Ovary (tissue), 9 donors: ENCODE results near the gene DNTTIP2. TPM values are rescaled to one million over a fixed set of nuclear protein-coding genes. Genes with fewer than 3 reads are reported as not detected.
A peak's percentile ranks its signal among the peaks of the same experiment; 100 is the strongest.

Experiments
- DNase-seq, 5 donors: peaks; one replicate each; pipeline ENCODE4 v3.0.0-alpha.2; 2019 to 2020
- H3K27ac ChIP-seq, 2 donors: fragments of 200-600 bp; one replicate each; pipeline versions ENCODE4 v1.5.1 to v1.8.0; 2019 to 2022
- H3K27me3 ChIP-seq: fragments of 200-600 bp; one replicate; pipeline ENCODE4 v1.8.0; 2022
- H3K36me3 ChIP-seq: fragments of 200-600 bp; sonication (generic); one replicate; pipeline ENCODE4 v1.5.1; 2019
- H3K4me1 ChIP-seq: one replicate; pipeline ENCODE4 v1.8.1; 2013; ENCODE audit warnings: mild to moderate bottlenecking, moderate library complexity; ENCODE audit not compliant: insufficient read depth
- H3K4me3 ChIP-seq: fragments of 200-600 bp; sonication (generic); one replicate; pipeline ENCODE4 v1.5.1; 2017
- H3K9me3 ChIP-seq, 2 donors: fragments of 200-600 bp in 1 of 2; sonication (generic) in 1 of 2; one replicate each; pipeline versions ENCODE4 v1.5.1 to v1.8.1; 2013 to 2019; ENCODE audit warnings: mild to moderate bottlenecking in 1 of 2, moderate library complexity in 1 of 2
- EP300 ChIP-seq: sonication (generic); formaldehyde crosslinking; IDR thresholded peaks from one replicate; pipeline ENCODE4 v1.6.1; 2017; ENCODE audit warnings: antibody characterized with exemption
- POLR2A ChIP-seq: fragments of 450-650 bp; IDR thresholded peaks from one replicate; pipeline ENCODE4 v1.6.1; 2017; ENCODE audit warnings: antibody characterized with exemption, mild to moderate bottlenecking, moderate library complexity
- WGBS, 3 donors: extraction: QIAGEN DNeasy Blood & Tissue Kit in 1 of 3; methylation state at CpG; one replicate each; pipeline versions ENCODE4 v1.1.5 to v1.1.7; 2013 to 2017; 5-methylcytosine and 5-hydroxymethylcytosine counted together
- intact Hi-C, 4 donors: fragments of 100-400 bp; cut with DNase I; formaldehyde crosslinking; loops; one replicate each; pipeline versions ENCODE4 v1.11.0 to v1.15.1; 2022 to 2023
- polyA plus RNA-seq, 2 donors: library from polyadenylated mRNA; stranded (reverse); fragments of 200-250 nt in 1 of 2; fragments of 350-450 nt in 1 of 2; fragmentation: Illumina TruSeq in 1 of 2; extraction: RNeasy Lipid Tissue Mini Kit (QIAGEN cat#74804) in 1 of 2; gene quantifications; one replicate each; pipeline ENCODE4 v1.2.3, GENCODE V29; 2013 to 2014
- total RNA-seq, 7 donors: library from RNA; depleted of rRNA in 2 of 7; stranded (reverse); fragments of >200 nt in 2 of 7; fragmentation: NEBNext Ultra II Directional in 3 of 7; extraction: Animal tissue kit (Norgen Biotek cat#: 25700) in 3 of 7; gene quantifications; one replicate each; pipeline versions ENCODE4 v1.1.0 to v1.2.4, GENCODE V29; 2016 to 2023
- TF ChIP-seq, protein P1 (sequence below), 3 donors: fragments of 450-650 bp in 2 of 3; fragments of 200-600 bp in 1 of 3; IDR thresholded peaks; one replicate each; pipeline versions ENCODE4 v1.5.1 to v1.8.0; 2016 to 2022; ENCODE audit warnings: antibody characterized with exemption in 3 of 3, mild to moderate bottlenecking in 1 of 3
- donor health status: DM: no; HTN: no; CAD: no; lungs with moderate emphysema.
- donor health status: DM: no; HTN: no; CAD: no.
- donor health status: Bipolar disorder and iron deficiency.
- donor health status: DM: yes; HTN: yes; CAD: no.
- donor health status: DM: no; HTN: no; CAD: no.
- donor health status: DM: yes; HTN: yes; CAD: no.

The DNTTIP2 gene
- total and polyA plus RNA-seq, 9 donors: 17.8 to 60.0 (median 41.0) TPM

DNA sequence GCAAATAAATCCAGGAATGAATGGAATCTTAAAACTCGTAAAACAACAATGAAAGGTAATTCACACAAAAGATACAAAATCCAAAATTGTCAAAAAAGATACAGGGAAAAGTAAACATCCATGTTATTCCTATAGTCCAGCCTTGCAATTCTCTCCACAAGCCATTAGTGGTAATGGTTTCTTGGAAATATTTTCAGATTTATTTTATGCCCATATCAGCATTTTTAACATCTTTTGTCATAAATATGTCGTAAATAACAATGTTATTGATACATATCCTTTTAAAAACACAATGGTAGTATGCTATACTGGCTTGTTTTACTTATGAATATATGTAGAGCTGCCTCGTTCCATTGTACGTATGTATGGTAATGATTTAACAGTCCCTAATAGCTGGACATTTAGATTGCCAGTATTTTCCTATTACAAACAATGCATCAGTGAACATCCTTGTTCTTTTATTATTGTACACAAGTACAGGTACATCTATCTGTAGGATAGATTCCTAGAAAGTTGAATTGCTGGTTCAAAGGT lies 30.6 kb downstream of the DNTTIP2 start:
- intact Hi-C loops: loop anchor here (10.0 kb wide), 3 partner anchors 224 to 414 kb away; partner anchors contain the start of gene FNBP1L (in 1 of the 4)
- WGBS, 3 donors: 46 to 56% (median 48%) methylated on average over 4 of the region's 4 CpGs
- DNase-seq: no peak
- Histone ChIP-seq H3K4me1 (peaks cover 4% of the 10 kb centered on the region), H3K4me3 (peak overlapping the region; percentile 88), H3K9me3 (no peaks in the 10 kb centered on the region), H3K27me3 (no peaks in the 10 kb centered on the region), H3K36me3 (no peaks in the 10 kb centered on the region), H3K27ac (peak overlapping the region in 1 of 2 donors; percentile 99)
- TF ChIP-seq, protein P1, sequence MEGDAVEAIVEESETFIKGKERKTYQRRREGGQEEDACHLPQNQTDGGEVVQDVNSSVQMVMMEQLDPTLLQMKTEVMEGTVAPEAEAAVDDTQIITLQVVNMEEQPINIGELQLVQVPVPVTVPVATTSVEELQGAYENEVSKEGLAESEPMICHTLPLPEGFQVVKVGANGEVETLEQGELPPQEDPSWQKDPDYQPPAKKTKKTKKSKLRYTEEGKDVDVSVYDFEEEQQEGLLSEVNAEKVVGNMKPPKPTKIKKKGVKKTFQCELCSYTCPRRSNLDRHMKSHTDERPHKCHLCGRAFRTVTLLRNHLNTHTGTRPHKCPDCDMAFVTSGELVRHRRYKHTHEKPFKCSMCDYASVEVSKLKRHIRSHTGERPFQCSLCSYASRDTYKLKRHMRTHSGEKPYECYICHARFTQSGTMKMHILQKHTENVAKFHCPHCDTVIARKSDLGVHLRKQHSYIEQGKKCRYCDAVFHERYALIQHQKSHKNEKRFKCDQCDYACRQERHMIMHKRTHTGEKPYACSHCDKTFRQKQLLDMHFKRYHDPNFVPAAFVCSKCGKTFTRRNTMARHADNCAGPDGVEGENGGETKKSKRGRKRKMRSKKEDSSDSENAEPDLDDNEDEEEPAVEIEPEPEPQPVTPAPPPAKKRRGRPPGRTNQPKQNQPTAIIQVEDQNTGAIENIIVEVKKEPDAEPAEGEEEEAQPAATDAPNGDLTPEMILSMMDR (IDR thresholded peaks at IDR 0.05): no peak
- TF ChIP-seq POLR2A: no peak
- TF ChIP-seq EP300: no peak

DNA sequence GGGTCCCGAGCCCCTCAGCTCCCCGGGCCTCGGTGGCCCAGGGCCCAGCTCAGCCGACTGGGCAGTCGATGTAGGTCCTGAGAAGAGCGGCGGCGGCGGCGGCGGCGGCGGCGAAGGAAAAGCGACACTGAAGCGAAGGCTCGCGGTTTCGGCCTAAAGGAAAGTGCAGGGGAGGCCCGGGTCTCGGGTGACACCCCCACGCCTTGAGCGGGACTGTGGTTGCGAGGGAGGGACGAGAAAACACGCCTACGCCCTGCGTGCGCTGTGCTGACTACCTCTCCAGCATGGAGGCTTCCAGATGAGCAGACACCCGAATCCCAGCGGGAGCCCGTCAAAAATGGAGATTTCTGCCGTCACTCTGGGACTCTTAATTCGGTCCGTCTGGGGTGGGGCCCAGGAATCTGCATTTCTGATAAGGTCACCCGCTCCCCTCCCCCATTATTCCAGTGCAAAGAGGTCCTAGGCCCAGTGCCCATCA lies 31.2 kb downstream of the DNTTIP2 start:
- Histone ChIP-seq H3K4me3 (peak overlapping the region; percentile 88), H3K27ac (peak overlapping the region; percentile 97 to 99), H3K27me3 (no peaks in the 10 kb centered on the region), H3K4me1 (peaks cover 4% of the 10 kb centered on the region), H3K36me3 (no peaks in the 10 kb centered on the region), H3K9me3 (no peaks in the 10 kb centered on the region)
- peak; percentile 19 for TF ChIP-seq POLR2A
- TF ChIP-seq EP300: no peak
- TF ChIP-seq, protein P1 (IDR thresholded peaks at IDR 0.05): no peak
- WGBS, 3 donors: 0 to 1% (median 0%) methylated on average over 35 to 36 of the region's 36 CpGs
- DNase-seq: peak; percentile 67 to 80 (median 79)
- intact Hi-C loops: loop anchor here (10.0 kb wide), 3 partner anchors 223 to 413 kb away; partner anchors contain the start of gene FNBP1L (in 1 of the 4)

DNA sequence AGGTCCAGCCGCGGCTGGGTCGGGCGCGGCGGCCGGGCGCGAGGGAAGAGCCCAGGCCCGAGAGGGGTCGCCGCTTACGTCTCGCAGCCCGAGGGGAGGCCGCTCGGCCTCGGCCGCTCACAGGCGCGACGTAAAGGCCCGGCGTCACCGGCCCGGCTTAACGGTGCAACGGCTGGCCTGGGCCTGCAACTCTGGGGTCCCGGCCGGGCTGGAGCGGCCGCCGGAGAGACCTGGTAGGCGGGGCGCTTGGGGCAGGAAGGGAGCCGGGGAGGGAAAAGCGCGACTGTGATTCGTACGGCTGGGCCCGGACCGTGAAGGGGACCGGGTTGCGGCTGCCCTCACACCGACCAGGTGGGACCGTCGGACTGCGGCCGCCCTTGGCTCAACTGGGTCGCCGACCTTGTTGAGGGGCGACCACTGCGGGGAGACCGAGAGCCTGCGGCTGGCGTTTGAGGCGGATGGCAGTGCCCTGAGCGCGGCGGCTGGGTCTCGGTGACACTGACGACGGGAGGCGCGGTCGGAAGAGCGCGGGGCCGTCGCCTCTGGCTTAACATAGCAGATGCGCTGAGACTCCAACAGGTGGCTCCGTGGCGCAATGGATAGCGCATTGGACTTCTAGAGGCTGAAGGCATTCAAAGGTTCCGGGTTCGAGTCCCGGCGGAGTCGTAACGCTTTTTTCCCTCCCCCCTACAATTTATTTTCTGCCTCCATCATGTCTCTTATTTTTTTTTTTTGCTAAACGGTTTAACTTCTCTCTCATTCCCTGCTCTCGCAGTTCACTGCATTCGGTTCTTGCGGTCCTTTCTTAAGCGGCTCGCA lies 31.8 kb downstream of the DNTTIP2 start:
- peak; percentile 86 to 92 (median 92) for DNase-seq
- H3K4me3 ChIP-seq: peak overlapping the region; percentile 88
- 0 to 1% (median 0%) methylated on average over 67 to 82 of the region's 86 CpGs for WGBS, 3 donors
- no peaks in the 10 kb centered on the region for H3K27me3 ChIP-seq
- intact Hi-C loops: loop anchor here (10.0 kb wide), 3 partner anchors 222 to 412 kb away; partner anchors contain the start of gene FNBP1L (in 1 of the 4)
- TF ChIP-seq, protein P1 (IDR thresholded peaks at IDR 0.05): peak in 2 of 3 donors; percentile 12 to 30
- no peak for TF ChIP-seq EP300
- peak; percentile 67 for TF ChIP-seq POLR2A
- no peaks in the 10 kb centered on the region for H3K36me3 ChIP-seq
- H3K9me3 ChIP-seq: no peaks in the 10 kb centered on the region
- H3K27ac ChIP-seq: peak overlapping the region; percentile 97 to 99
- peaks cover 4% of the 10 kb centered on the region for H3K4me1 ChIP-seq

DNA sequence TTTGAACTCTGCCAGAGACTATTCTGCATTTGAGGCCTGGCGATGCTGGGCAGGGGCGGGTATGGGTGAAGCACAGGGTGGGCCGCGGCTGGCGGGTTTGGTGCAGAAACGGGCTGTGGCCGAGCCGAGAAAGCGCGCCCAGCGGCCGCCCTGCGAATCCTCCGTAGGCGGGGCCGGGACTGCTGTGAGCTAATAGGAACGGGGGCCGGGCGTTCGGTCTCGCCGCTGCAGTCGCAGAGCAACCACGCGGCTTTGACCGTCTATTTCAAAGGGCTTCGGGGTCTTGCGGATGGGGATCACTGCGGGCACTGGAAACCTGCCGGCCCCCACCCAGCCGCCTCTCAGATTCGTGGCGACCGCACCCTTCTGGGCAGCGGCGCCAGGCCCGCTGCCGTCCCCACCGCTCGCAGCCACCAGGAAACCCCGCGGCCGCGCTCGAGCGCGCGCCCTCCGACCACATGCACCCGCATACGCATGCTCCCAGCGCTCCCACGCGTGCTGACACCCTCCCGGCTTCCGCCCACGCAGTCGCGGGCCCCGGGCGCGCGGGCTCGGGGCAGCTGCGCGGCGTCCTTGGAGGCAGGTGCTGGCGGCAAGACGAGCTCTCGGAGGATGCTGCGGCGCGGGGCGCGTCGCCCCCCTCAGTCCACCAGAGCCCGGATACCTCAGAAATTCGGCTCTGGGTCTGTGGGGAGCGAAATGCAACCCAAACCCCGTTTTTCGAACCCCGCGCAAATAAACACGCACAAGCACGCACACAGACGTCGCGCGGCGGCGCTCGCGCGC lies 32.6 kb downstream of the DNTTIP2 start:
- no peak for TF ChIP-seq EP300
- TF ChIP-seq, protein P1 (IDR thresholded peaks at IDR 0.05): peak in 2 of 3 donors; percentile 20 to 37
- peak; percentile 77 for TF ChIP-seq POLR2A
- H3K4me1 ChIP-seq: peaks cover 4% of the 10 kb centered on the region
- H3K36me3 ChIP-seq: no peaks in the 10 kb centered on the region
- 0% methylated on average over 70 to 93 of the region's 94 CpGs for WGBS, 3 donors
- peak overlapping the region; percentile 88 for H3K4me3 ChIP-seq
- intact Hi-C loops: loop anchor here (10.0 kb wide), 3 partner anchors 222 to 412 kb away; partner anchors contain the start of gene FNBP1L (in 1 of the 4)
- DNase-seq: peak; percentile 86 to 91 (median 89)
- no peaks in the 10 kb centered on the region for H3K27me3 ChIP-seq
- H3K27ac ChIP-seq: peak overlapping the region; percentile 97 to 99
- H3K9me3 ChIP-seq: no peaks in the 10 kb centered on the region
